Transverse colon (tissue), 4 donors: ENCODE data around the gene TLX1.

ENCODE experiments used
- EP300 ChIP-seq: sonication (generic); formaldehyde crosslinking; IDR thresholded peaks from one replicate; pipeline ENCODE4 v1.6.1; 2017; ENCODE audit warnings: antibody characterized with exemption, low read depth
- POLR2A ChIP-seq: fragments of 450-650 bp; IDR thresholded peaks from one replicate; pipeline ENCODE4 v1.6.1; 2016; ENCODE audit warnings: antibody characterized with exemption, mild to moderate bottlenecking, moderate library complexity
- POLR2AphosphoS5 ChIP-seq, 3 donors: sonication (generic); formaldehyde crosslinking; IDR thresholded peaks; one replicate each; pipeline ENCODE4 v1.6.1; 2016; ENCODE audit warnings: antibody characterized with exemption in 3 of 3
- TF ChIP-seq, protein P1 (sequence below), 5 experiments: fragments of 200-600 bp in 3 of 5; fragments of 450-650 bp in 2 of 5; sonication (generic) in 3 of 5; IDR thresholded peaks; 1 replicate in 2 of 5; 2 replicates in 3 of 5; pipeline ENCODE4 v1.5.1; 2016 to 2017; ENCODE audit warnings: antibody characterized with exemption in 5 of 5, inconsistent platforms in 3 of 5, mild to moderate bottlenecking in 2 of 5, moderate library complexity in 1 of 5

DNA sequence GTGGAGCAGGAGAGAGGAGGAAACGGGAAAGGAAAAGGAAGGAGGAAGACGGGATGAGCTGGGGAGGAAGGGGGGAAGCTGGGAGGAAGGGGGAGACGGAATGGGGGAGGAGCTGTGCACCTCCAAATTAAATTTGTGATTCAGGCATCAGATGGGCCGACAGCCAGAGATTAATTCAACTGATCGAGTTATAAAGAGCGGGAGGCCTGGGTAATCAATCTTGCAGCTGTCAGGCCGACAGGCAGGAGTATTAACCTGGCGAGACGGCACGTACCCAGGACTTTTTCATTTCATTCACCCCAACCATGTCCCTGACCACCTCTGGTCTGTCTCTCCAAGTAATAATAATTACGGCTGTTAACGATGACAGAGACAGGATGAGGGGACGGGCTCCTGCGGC is 43.1 kb upstream of the TLX1 start:
- TF ChIP-seq EP300: no peak
- no peak for TF ChIP-seq POLR2A
- TF ChIP-seq, protein P1, sequence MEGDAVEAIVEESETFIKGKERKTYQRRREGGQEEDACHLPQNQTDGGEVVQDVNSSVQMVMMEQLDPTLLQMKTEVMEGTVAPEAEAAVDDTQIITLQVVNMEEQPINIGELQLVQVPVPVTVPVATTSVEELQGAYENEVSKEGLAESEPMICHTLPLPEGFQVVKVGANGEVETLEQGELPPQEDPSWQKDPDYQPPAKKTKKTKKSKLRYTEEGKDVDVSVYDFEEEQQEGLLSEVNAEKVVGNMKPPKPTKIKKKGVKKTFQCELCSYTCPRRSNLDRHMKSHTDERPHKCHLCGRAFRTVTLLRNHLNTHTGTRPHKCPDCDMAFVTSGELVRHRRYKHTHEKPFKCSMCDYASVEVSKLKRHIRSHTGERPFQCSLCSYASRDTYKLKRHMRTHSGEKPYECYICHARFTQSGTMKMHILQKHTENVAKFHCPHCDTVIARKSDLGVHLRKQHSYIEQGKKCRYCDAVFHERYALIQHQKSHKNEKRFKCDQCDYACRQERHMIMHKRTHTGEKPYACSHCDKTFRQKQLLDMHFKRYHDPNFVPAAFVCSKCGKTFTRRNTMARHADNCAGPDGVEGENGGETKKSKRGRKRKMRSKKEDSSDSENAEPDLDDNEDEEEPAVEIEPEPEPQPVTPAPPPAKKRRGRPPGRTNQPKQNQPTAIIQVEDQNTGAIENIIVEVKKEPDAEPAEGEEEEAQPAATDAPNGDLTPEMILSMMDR (IDR thresholded peaks at IDR 0.05): no peak
- TF ChIP-seq POLR2AphosphoS5 (IDR thresholded peaks at IDR 0.05): no peak
